Loucy (cell line): ENCODE data around the gene TMEM39B.

Experiments used
- H2AFZ ChIP-seq: fragments of 200-600 bp; sonication (generic); 2 replicates; pipeline ENCODE4 v1.6.0; 2016; ENCODE audit warnings: antibody characterized with exemption, mild to moderate bottlenecking, low read length, moderate library complexity
- H3F3A ChIP-seq: fragments of 200-600 bp; 2 replicates; pipeline ENCODE4 v1.6.0; 2016; ENCODE audit warnings: antibody characterized with exemption, low read depth, mild to moderate bottlenecking
- H3K27me3 ChIP-seq: fragments of 200-600 bp; sonication (generic); 2 replicates; pipeline ENCODE4 v1.6.1; 2014; ENCODE audit warnings: low read length, mild to moderate bottlenecking; ENCODE audit not compliant: insufficient read depth, poor library complexity, severe bottlenecking
- H3K36me3 ChIP-seq: fragments of 200-600 bp; sonication (generic); 2 replicates; pipeline ENCODE4 v1.6.1; 2016; ENCODE audit warnings: low read length; ENCODE audit not compliant: insufficient read depth
- H3K4me1 ChIP-seq: fragments of 200-600 bp; sonication (generic); 2 replicates; pipeline ENCODE4 v1.5.1; 2014; ENCODE audit warnings: low read length, mild to moderate bottlenecking; ENCODE audit not compliant: insufficient read depth, poor library complexity, severe bottlenecking
- H3K4me2 ChIP-seq: fragments of 200-600 bp; sonication (generic); 2 replicates; pipeline ENCODE4 v1.6.0; 2014; ENCODE audit warnings: antibody characterized with exemption, low read length, low read depth, mild to moderate bottlenecking; ENCODE audit not compliant: poor library complexity, severe bottlenecking
- H3K4me3 ChIP-seq: fragments of 200-600 bp; sonication (generic); 2 replicates; pipeline ENCODE4 v1.5.1; 2014; ENCODE audit warnings: low read length, mild to moderate bottlenecking, mixed read lengths; ENCODE audit not compliant: poor library complexity, severe bottlenecking
- H3K79me2 ChIP-seq: fragments of 200-600 bp; sonication (generic); 2 replicates; pipeline ENCODE4 v1.6.1; 2014; ENCODE audit warnings: low read length; ENCODE audit not compliant: insufficient read depth
- H3K9ac ChIP-seq: fragments of 200-600 bp; sonication (generic); 2 replicates; pipeline ENCODE4 v1.6.0; 2014; ENCODE audit warnings: mild to moderate bottlenecking, low read depth, low read length, moderate library complexity; ENCODE audit not compliant: poor library complexity, severe bottlenecking
- H3K9me2 ChIP-seq: fragments of 200-600 bp; sonication (generic); replicated peaks from 2 replicates; pipeline ENCODE4 v1.6.1; 2016; ENCODE audit warnings: low read depth, low read length, mixed read lengths
- H3K9me3 ChIP-seq: fragments of 200-600 bp; sonication (generic); 2 replicates; pipeline ENCODE4 v1.6.1; 2014; ENCODE audit warnings: mild to moderate bottlenecking, antibody characterized with exemption, low read length, low read depth; ENCODE audit not compliant: insufficient read depth
- H4K20me1 ChIP-seq: fragments of 200-600 bp; sonication (generic); 2 replicates; pipeline ENCODE4 v1.6.0; 2014; ENCODE audit warnings: antibody characterized with exemption, low read length, mild to moderate bottlenecking; ENCODE audit not compliant: insufficient read depth, poor library complexity, severe bottlenecking
- CTCF ChIP-seq: fragments of 200-600 bp; sonication (generic); conservative IDR thresholded peaks from 2 replicates; pipeline ENCODE4 v1.5.1; 2014; ENCODE audit warnings: mild to moderate bottlenecking, antibody characterized with exemption, low read length
- EZH2phosphoT487 ChIP-seq: fragments of 200-600 bp; IDR thresholded peaks from 2 replicates; pipeline ENCODE4 v1.6.1; 2018; ENCODE audit warnings: antibody characterized with exemption, mild to moderate bottlenecking, moderate library complexity, borderline replicate concordance

Gene TMEM39B

GRCh38 chr1:32126770-32127169 is 54.0 kb downstream of the TMEM39B start:
- Histone ChIP-seq H3K9me2 (no peaks in the 10 kb centered on the region), H3K27me3 (no peaks in the 10 kb centered on the region), H3K9me3 (no peaks in the 10 kb centered on the region), H3K4me1 (peaks cover 4% of the 10 kb centered on the region), H3K4me3 (no peak overlapping the region), H2AFZ (no peak overlapping the region), H3K79me2 (peaks cover 79% of the 10 kb centered on the region), H3K36me3 (no peaks in the 10 kb centered on the region), H3F3A (no peaks in the 10 kb centered on the region), H4K20me1 (peaks cover 24% of the 10 kb centered on the region), H3K4me2 (no peak overlapping the region), H3K9ac (no peak overlapping the region)
- TF ChIP-seq EZH2phosphoT487: no peak
- TF ChIP-seq CTCF: no peak

GRCh38 chr1:32127409-32128198 is 54.9 kb downstream of the TMEM39B start:
- H3K4me1 ChIP-seq: peaks cover 4% of the 10 kb centered on the region
- no peak overlapping the region for H3K4me3 ChIP-seq
- no peaks in the 10 kb centered on the region for H3K9me2 ChIP-seq
- peaks cover 21% of the 10 kb centered on the region for H4K20me1 ChIP-seq
- no peak overlapping the region for H3K9ac ChIP-seq
- H2AFZ ChIP-seq: no peak overlapping the region
- no peaks in the 10 kb centered on the region for H3K27me3 ChIP-seq
- TF ChIP-seq CTCF (no peak; the same call in 1 of the 2 replicates), EZH2phosphoT487 (no peak)
- no peaks in the 10 kb centered on the region for H3F3A ChIP-seq
- H3K79me2 ChIP-seq: peaks cover 78% of the 10 kb centered on the region
- H3K9me3 ChIP-seq: no peaks in the 10 kb centered on the region
- H3K36me3 ChIP-seq: no peaks in the 10 kb centered on the region
- no peak overlapping the region for H3K4me2 ChIP-seq

- Histone ChIP-seq H3K9me2 (no peaks in the 10 kb centered on the region), H3F3A (no peaks in the 10 kb centered on the region), H3K4me1 (peaks cover 4% of the 10 kb centered on the region), H3K9me3 (no peaks in the 10 kb centered on the region), H3K9ac (no peak overlapping the region), H3K79me2 (peaks cover 75% of the 10 kb centered on the region), H3K4me2 (no peak overlapping the region), H2AFZ (no peak overlapping the region), H3K36me3 (no peaks in the 10 kb centered on the region), H3K27me3 (no peaks in the 10 kb centered on the region), H4K20me1 (peaks cover 21% of the 10 kb centered on the region), H3K4me3 (no peak overlapping the region)
- TF ChIP-seq CTCF: no peak
- TF ChIP-seq EZH2phosphoT487: no peak
Measured at GRCh38 chr1:32128479-32128878, 55.7 kb downstream of the TMEM39B start.
